GM12878 (cell line): ENCODE data around the gene PMAIP1. TPM values are rescaled to one million over a fixed set of nuclear protein-coding genes. Genes with fewer than 3 reads are reported as not detected.

Experiments used
- ATAC-seq: fragments of 200-7000 bp; cut with Tn5 transposase; 3 replicates; pipeline ENCODE4 v1.9.1; 2020; ENCODE audit warnings: mild to moderate bottlenecking, moderate library complexity
- BruUV-seq: library from RNA; stranded (reverse); fragments of 400-500 nt; replicated peaks from 2 replicates; lab custom pipeline; 2021; lab: Mats Ljungman, UMichigan
- CTCF ChIA-PET: fragments of 300-600 bp; sonication (Branson Sonifier 250); formaldehyde crosslinking; extraction: SDS; loops from one replicate; lab custom pipeline; 2021; ENCODE audit warnings: inconsistent platforms; lab: Yijun Ruan, JAX
- POLR2A ChIA-PET: fragments of 350-600 bp; formaldehyde crosslinking; extraction: SDS; loops from one replicate; lab custom pipeline; 2021; ENCODE audit warnings: inconsistent platforms; lab: Charles Lee
- RAD21 ChIA-PET: fragments of 300-600 bp; sonication (Branson Sonifier 250); formaldehyde crosslinking; loops from one replicate; lab custom pipeline; 2023; ENCODE audit warnings: antibody characterized with exemption; ENCODE audit not compliant: unreplicated experiment; lab: Charles Lee
- SMC1A ChIA-PET: fragments of 300-600 bp; sonication (Branson Sonifier 250); formaldehyde crosslinking; loops from one replicate; lab custom pipeline; 2023; ENCODE audit not compliant: unreplicated experiment, uncharacterized antibody; lab: Charles Lee
- DNase-seq: peaks from one replicate; pipeline ENCODE4 v3.0.0-alpha.2; 2011; ENCODE audit warnings: low read depth, low spot score
- FAIRE-seq: peaks from 3 replicates; lab custom pipeline; 2011; peaks lifted over from hg19 to GRCh38; lab: Jason Lieb, UNC
- H2AFZ ChIP-seq: 2 replicates; pipeline ENCODE4 v1.6.0; 2011; ENCODE audit warnings: low read depth, low read length, control low read depth; ENCODE audit not compliant: control insufficient read depth
- H3K27ac ChIP-seq: 2 replicates; pipeline ENCODE4 v1.5.1; 2011; ENCODE audit warnings: control low read depth; ENCODE audit not compliant: control insufficient read depth, insufficient read depth
- H3K27me3 ChIP-seq, 2 experiments: replicated peaks in 1 of 2; 2 replicates each; pipeline versions ENCODE4 v1.6.0 to v1.6.1; 2011; ENCODE audit warnings: low read length in 1 of 2; ENCODE audit not compliant: control insufficient read depth in 2 of 2, insufficient read depth in 2 of 2
- H3K36me3 ChIP-seq, 2 experiments: 2 replicates each; pipeline ENCODE4 v1.5.1; 2011; ENCODE audit warnings: low read length in 1 of 2; ENCODE audit not compliant: control insufficient read depth in 2 of 2, insufficient read depth in 2 of 2
- H3K4me1 ChIP-seq: 2 replicates; pipeline ENCODE4 v1.6.1; 2011; ENCODE audit warnings: mild to moderate bottlenecking, low read length, moderate library complexity, mixed read lengths; ENCODE audit not compliant: control insufficient read depth, insufficient read depth
- H3K4me2 ChIP-seq: 2 replicates; pipeline ENCODE4 v1.6.0; 2011; ENCODE audit warnings: control low read depth; ENCODE audit not compliant: control insufficient read depth, insufficient read depth
- H3K4me3 ChIP-seq: fragments of 200-600 bp; sonication (generic); 2 replicates; pipeline ENCODE4 v1.5.1; 2016
- H3K79me2 ChIP-seq: 2 replicates; pipeline ENCODE4 v1.6.0; 2011; ENCODE audit warnings: low read length; ENCODE audit not compliant: control insufficient read depth, insufficient read depth
- H3K9ac ChIP-seq: 2 replicates; pipeline ENCODE4 v1.8.0; 2011; ENCODE audit warnings: low read length, control low read depth, mixed read lengths; ENCODE audit not compliant: control insufficient read depth, insufficient read depth
- H3K9me3 ChIP-seq: replicated peaks from 3 replicates; pipeline ENCODE4 v1.5.1; 2011; ENCODE audit warnings: mild to moderate bottlenecking, low read length; ENCODE audit not compliant: control insufficient read depth, insufficient read depth
- H4K20me1 ChIP-seq: 2 replicates; pipeline ENCODE4 v1.6.0; 2011; ENCODE audit not compliant: control insufficient read depth, insufficient read depth
- ASH2L ChIP-seq: fragments of 300-600, 200-600 bp; sonication (generic); IDR thresholded peaks from 2 replicates; pipeline ENCODE4 v1.6.1; 2017; ENCODE audit warnings: low read depth, mild to moderate bottlenecking, borderline replicate concordance
- BRCA1 ChIP-seq: IDR thresholded peaks from 2 replicates; pipeline ENCODE4 v1.6.1; 2011; ENCODE audit warnings: low read depth, low read length, improper control_type of control experiment
- CEBPB ChIP-seq, 2 experiments: fragments of 150-350 bp in 1 of 2; IDR thresholded peaks; 2 replicates each; pipeline ENCODE4 v1.6.1; 2012 to 2014; ENCODE audit warnings: low read depth in 2 of 2, low read length in 2 of 2, borderline replicate concordance in 1 of 2, inconsistent platforms in 1 of 2
- CUX1 ChIP-seq: IDR thresholded peaks from 2 replicates; pipeline ENCODE4 v1.6.1; 2012; ENCODE audit warnings: improper control_type of control experiment, low read depth, low read length; ENCODE audit not compliant: insufficient replicate concordance
- EED ChIP-seq: sonication (generic); IDR thresholded peaks from 2 replicates; pipeline ENCODE4 v1.6.1; 2016; ENCODE audit warnings: antibody characterized with exemption, low read depth
- FOXK2 ChIP-seq: fragments of 450-650 bp; IDR thresholded peaks from 2 replicates; pipeline ENCODE4 v1.6.1; 2017; ENCODE audit warnings: mild to moderate bottlenecking, moderate library complexity
- HDAC2 ChIP-seq: fragments of 200-600 bp; sonication (generic); IDR thresholded peaks from 2 replicates; pipeline ENCODE4 v1.6.1; 2017
- MTA2 ChIP-seq: fragments of 450-650 bp; IDR thresholded peaks from 2 replicates; pipeline ENCODE4 v1.6.1; 2016; ENCODE audit warnings: low read depth, mild to moderate bottlenecking, moderate library complexity
- MYB ChIP-seq: fragments of 150-350 bp; IDR thresholded peaks from 2 replicates; pipeline ENCODE4 v1.6.1; 2014; ENCODE audit warnings: mild to moderate bottlenecking, low read depth, low read length, borderline replicate concordance
- RCOR1 ChIP-seq: conservative IDR thresholded peaks from 2 replicates; pipeline ENCODE4 v1.6.1; 2012; ENCODE audit warnings: low read depth, low read length, improper control_type of control experiment
- SUPT20H ChIP-seq: IDR thresholded peaks from 2 replicates; pipeline ENCODE4 v1.6.1; 2011; ENCODE audit warnings: low read depth, mild to moderate bottlenecking, low read length, moderate library complexity, borderline replicate concordance; ENCODE audit not compliant: control insufficient read depth
- TCF3 ChIP-seq: IDR thresholded peaks from 2 replicates; pipeline ENCODE4 v1.6.1; 2012; ENCODE audit warnings: low read depth, mild to moderate bottlenecking, low read length, borderline replicate concordance; ENCODE audit not compliant: insufficient read depth
- YY1 ChIP-seq: IDR thresholded peaks from 2 replicates; pipeline ENCODE4 v1.6.1; 2011; ENCODE audit warnings: low read depth, mild to moderate bottlenecking, low read length
- ZBTB40 ChIP-seq: fragments of 450-650 bp; IDR thresholded peaks from 2 replicates; pipeline ENCODE4 v1.6.1; 2016; ENCODE audit warnings: mild to moderate bottlenecking, moderate library complexity, borderline replicate concordance
- ZZZ3 ChIP-seq: IDR thresholded peaks from 2 replicates; pipeline ENCODE4 v1.6.1; 2011; ENCODE audit warnings: low read depth; ENCODE audit not compliant: control insufficient read depth, insufficient read length
- WGBS: methylation state at CpG from one replicate; pipeline ENCODE4 v1.1.6; 2016; ENCODE audit warnings: low lambda C conversion rate; ENCODE audit not compliant: insufficient replicate concordance, insufficient coverage; ENCODE audit errors: missing lambda C conversion rate; 5-methylcytosine and 5-hydroxymethylcytosine counted together
- in situ Hi-C: fragments of 300-500 bp; cut with MboI; formaldehyde crosslinking; loops from 9 replicates; pipeline ENCODE4 v1.14.3; 2018; ENCODE audit warnings: mixed read lengths
- intact Hi-C: fragments of 100-400 bp; cut with micrococcal nuclease; formaldehyde crosslinking; loops from one replicate; pipeline ENCODE4 v1.14.2; 2022; ENCODE audit not compliant: unreplicated experiment
- polyA plus RNA-seq, 11 experiments: library from polyadenylated mRNA; depleted of rRNA in 4 of 11; unstranded in 6 of 11; stranded (reverse) in 5 of 11; fragments of >200 nt; fragmentation: Nextera tagmentation in 4 of 11; fragmentation: Illumina TruSeq in 1 of 11; extraction: Ambion mirVana in 4 of 11; extraction: Trizol in 1 of 11; gene quantifications; 1 replicate in 1 of 11; 2 replicates in 10 of 11; pipeline versions ENCODE4 v1.2.1 to v1.2.3, GENCODE V29; 2011 to 2016; ENCODE audit warnings: inconsistent platforms in 2 of 11, missing spikeins in 2 of 11, low read depth in 1 of 11
- total RNA-seq, 4 experiments: library from RNA; depleted of rRNA in 3 of 4; stranded (reverse); fragments of >200 nt in 3 of 4; fragmentation: Illumina TruSeq in 1 of 4; extraction: Trizol in 1 of 4; gene quantifications; 2 replicates each; pipeline versions ENCODE4 v1.2.1 to v1.2.3, GENCODE V29; 2013 to 2021

Gene PMAIP1
- total and polyA plus RNA-seq, 10 of the 15 experiments (the other 5 are each of a cell fraction or from before 2014, with no cell fraction given): 74.0 to 219 (median 112) TPM

GRCh38 chr18:59852548-59852947 lies 47.2 kb upstream of the PMAIP1 start:
- Histone ChIP-seq H2AFZ (no peak overlapping the region), H3K9me3 (no peaks in the 10 kb centered on the region), H3K4me1 (peaks cover 11% of the 10 kb centered on the region), H3K4me3 (no peak overlapping the region), H4K20me1 (no peaks in the 10 kb centered on the region), H3K4me2 (no peak overlapping the region), H3K27me3 (no peaks in the 10 kb centered on the region), H3K27ac (no peak overlapping the region), H3K9ac (no peak overlapping the region), H3K36me3 (no peaks in the 10 kb centered on the region), H3K79me2 (no peaks in the 10 kb centered on the region)
- TF ChIP-seq RCOR1 (no peak), EED (no peak), CUX1 (no peak), FOXK2 (no peak), MTA2 (no peak), SUPT20H (no peak), MYB (no peak), YY1 (no peak), CEBPB (IDR thresholded peaks at IDR 0.05; ENCODE audit: borderline replicate concordance in 1 of 2, low read depth in 2 of 2, low read length in 2 of 2) (no peak), ZBTB40 (no peak), HDAC2 (no peak), ASH2L (no peak), ZZZ3 (no peak), TCF3 (no peak), BRCA1 (no peak)
- POLR2A ChIA-PET: no interaction called here
- SMC1A ChIA-PET: interaction anchor here (1.0 to 2.4 kb wide), 2 partner anchors 8 to 20 kb away, joined by 3 to 13 read pairs; no protein-coding TSS in a partner anchor
- WGBS: 100% methylated on average over 2 of the region's 2 CpGs
- in situ Hi-C loops (no loop called here), intact Hi-C loops (no loop called here)
- DNase-seq (no peak), FAIRE-seq (no peak), ATAC-seq (no peak)
- RAD21 ChIA-PET: no interaction called here
- CTCF ChIA-PET: interaction anchor here (1.7 kb wide), 1 partner anchor 21 kb away, joined by 3 read pairs; no protein-coding TSS in a partner anchor
- no TSS peak for BruUV-seq
